ENCODE measurements around the gene HLF.

Gene HLF

DNA sequence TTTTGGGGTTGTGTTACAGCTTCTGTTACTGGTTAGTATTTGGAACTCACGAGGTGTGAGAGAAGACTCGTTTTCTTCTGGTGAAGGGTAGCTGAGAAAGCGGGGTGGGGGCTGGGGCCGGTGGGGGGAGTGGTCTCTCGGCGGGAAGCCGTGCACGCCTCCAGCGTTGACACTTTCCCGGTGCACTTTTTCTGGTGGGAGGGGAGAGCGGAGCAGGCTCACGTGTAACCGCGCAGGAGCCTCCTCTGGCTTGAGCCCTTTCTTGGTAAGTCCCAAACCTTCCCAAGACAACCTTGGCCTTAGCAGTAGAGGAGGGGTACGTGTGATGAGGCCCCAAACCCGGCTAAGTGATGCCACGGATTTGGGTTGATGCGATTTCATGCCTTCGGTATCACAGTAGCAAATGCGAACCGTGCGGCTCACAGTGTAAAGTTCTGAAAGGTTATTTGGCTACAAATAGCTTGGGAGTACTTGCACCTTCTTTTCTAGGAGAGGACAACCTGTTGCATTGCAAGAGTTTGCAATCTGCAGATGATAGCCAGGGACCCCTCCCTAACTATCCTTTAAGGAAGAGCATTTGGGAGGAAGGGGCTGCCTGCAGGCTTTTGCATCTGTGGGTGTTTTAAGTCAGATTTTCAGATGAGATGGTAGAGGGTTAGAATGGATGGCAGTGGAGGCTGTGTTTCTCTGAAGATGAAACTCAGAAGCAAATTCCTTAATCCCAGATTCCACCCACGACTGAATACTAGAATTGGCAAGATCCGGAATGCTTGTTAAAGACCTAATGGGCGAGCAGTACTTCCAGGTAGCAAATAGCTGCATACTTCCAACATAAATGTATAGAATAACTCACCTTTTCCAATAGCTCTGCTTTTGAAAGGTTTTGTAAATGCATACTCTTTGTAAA lies 1.5 kb downstream of the HLF start:
- no peak for TF ChIP-seq CREB1 (IDR thresholded peaks at IDR 0.05; ENCODE audit: low read depth)
- TF ChIP-seq FOXM1 (IDR thresholded peaks at IDR 0.05; ENCODE audit: borderline replicate concordance, low read depth), result no peak
- TF ChIP-seq TAF1 (IDR thresholded peaks at IDR 0.05; ENCODE audit: low read depth), result no peak
- no peak for TF ChIP-seq ZBTB7A (IDR thresholded peaks at IDR 0.05; ENCODE audit: low read depth)
- no peak for TF ChIP-seq YY1 (IDR thresholded peaks at IDR 0.05; ENCODE audit: low read depth)
- TF ChIP-seq USF1 (IDR thresholded peaks at IDR 0.05), result no peak

DNA sequence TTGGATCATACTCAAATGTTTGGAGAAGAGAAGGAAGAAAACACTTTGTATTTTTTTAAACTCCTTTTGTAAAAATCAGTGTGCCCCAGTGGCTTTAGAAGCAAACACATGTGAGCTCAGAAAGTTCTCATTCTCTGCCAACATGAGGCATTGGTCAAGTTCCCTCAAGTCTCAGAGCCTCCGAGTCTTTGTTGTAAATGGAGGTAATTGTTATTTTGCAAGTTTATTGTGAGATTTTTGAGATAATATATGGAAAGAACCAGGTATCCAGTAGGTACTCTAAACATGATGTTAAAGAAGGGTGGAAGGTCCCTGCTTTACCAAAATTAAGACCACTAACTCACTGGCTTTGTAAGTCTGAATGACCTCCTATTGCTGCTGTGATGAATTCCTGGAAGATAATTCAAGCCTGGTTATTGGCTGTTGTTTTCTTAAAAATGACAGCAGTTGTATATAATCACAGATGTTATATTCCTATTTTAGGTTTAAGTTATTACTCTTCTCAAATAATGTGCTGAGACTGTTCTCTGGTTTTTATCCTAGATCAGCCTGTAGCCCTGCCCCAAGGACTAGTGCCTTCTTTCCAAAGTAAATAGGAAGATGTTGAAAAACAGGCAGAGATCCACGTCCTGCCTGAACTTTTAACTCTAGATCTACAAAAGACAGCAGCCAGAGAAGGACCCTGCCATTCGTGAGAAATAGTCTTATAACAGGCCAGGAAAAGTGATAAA lies 2.4 kb downstream of the HLF start:
- TF ChIP-seq CEBPB (IDR thresholded peaks at IDR 0.05), result no peak
- TF ChIP-seq CREB1 (IDR thresholded peaks at IDR 0.05; ENCODE audit: low read depth), result no peak
- no peak for TF ChIP-seq ZBTB7A (IDR thresholded peaks at IDR 0.05; ENCODE audit: low read depth)
- TF ChIP-seq, protein P1, sequence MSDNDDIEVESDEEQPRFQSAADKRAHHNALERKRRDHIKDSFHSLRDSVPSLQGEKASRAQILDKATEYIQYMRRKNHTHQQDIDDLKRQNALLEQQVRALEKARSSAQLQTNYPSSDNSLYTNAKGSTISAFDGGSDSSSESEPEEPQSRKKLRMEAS (IDR thresholded peaks at IDR 0.05), result no peak
- no peak for TF ChIP-seq FOXM1 (IDR thresholded peaks at IDR 0.05; ENCODE audit: borderline replicate concordance, low read depth)

DNA sequence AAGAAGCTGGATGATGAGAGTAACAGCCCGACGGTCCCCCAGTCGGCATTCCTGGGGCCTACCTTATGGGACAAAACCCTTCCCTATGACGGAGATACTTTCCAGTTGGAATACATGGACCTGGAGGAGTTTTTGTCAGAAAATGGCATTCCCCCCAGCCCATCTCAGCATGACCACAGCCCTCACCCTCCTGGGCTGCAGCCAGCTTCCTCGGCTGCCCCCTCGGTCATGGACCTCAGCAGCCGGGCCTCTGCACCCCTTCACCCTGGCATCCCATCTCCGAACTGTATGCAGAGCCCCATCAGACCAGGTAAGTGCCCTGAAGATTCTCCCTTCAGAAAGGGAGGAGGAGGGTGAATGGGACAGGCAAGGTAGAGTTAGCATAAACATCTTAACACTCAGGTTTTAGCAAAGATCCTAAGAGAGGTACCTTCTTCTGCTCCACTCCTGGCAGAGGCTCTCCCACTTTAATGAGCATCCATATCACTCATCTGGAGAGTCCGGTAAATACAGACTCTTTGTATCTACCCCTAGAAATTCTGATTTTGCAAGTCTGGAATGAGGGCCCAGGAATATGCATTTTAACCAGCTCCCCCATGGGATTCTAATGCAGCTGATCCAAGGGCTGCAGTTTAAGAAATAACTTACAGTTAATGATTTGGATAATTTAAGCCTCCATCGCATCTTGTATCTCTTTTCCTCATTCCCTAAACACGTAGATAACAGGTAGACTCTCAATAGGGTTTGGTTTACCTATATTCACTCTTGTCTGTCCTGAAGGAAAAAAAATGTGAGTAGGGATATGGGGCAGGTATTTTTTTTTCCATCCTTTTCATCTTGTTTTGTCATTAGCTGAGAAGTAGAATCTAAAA lies 3.3 kb downstream of the HLF start:
- TF ChIP-seq EP300 (IDR thresholded peaks at IDR 0.05; ENCODE audit: borderline replicate concordance) (no peak), EGR1 (IDR thresholded peaks at IDR 0.05) (no peak), TEAD4 (IDR thresholded peaks at IDR 0.05) (no peak), USF1 (IDR thresholded peaks at IDR 0.05) (no peak), REST (IDR thresholded peaks at IDR 0.05; ENCODE audit: low read depth) (no peak), CEBPB (IDR thresholded peaks at IDR 0.05) (no peak), TAF1 (IDR thresholded peaks at IDR 0.05; ENCODE audit: low read depth) (no peak), YY1 (IDR thresholded peaks at IDR 0.05; ENCODE audit: low read depth) (no peak), CREB1 (IDR thresholded peaks at IDR 0.05; ENCODE audit: low read depth) (no peak), ZBTB7A (IDR thresholded peaks at IDR 0.05; ENCODE audit: low read depth) (no peak), NFIC (IDR thresholded peaks at IDR 0.05) (no peak)
- TF ChIP-seq, protein P1 (IDR thresholded peaks at IDR 0.05), result no peak

- TF ChIP-seq, protein P1 (IDR thresholded peaks at IDR 0.05), result no peak
- no peak for TF ChIP-seq EGR1 (IDR thresholded peaks at IDR 0.05)
- no peak for TF ChIP-seq USF1 (IDR thresholded peaks at IDR 0.05)
- TF ChIP-seq CREB1 (IDR thresholded peaks at IDR 0.05; ENCODE audit: low read depth), result no peak
- no peak for TF ChIP-seq ZBTB7A (IDR thresholded peaks at IDR 0.05; ENCODE audit: low read depth)
- no peak for TF ChIP-seq TAF1 (IDR thresholded peaks at IDR 0.05; ENCODE audit: low read depth)
- TF ChIP-seq TCF12 (IDR thresholded peaks at IDR 0.05; ENCODE audit: low read depth), result no peak
- TF ChIP-seq FOXM1 (IDR thresholded peaks at IDR 0.05; ENCODE audit: borderline replicate concordance, low read depth), result no peak
- no peak for TF ChIP-seq YY1 (IDR thresholded peaks at IDR 0.05; ENCODE audit: low read depth)
- TF ChIP-seq RAD21 (IDR thresholded peaks at IDR 0.05; ENCODE audit: low read depth), result no peak
- TF ChIP-seq TEAD4 (IDR thresholded peaks at IDR 0.05), result no peak
- no peak for TF ChIP-seq EP300 (IDR thresholded peaks at IDR 0.05; ENCODE audit: borderline replicate concordance)
Observed at GRCh38 chr17:55268649-55269480, 4.1 kb downstream of the HLF start.

- TF ChIP-seq REST (IDR thresholded peaks at IDR 0.05; ENCODE audit: low read depth) (no peak), CREB1 (IDR thresholded peaks at IDR 0.05; ENCODE audit: low read depth) (no peak), RAD21 (IDR thresholded peaks at IDR 0.05; ENCODE audit: low read depth) (no peak), USF1 (IDR thresholded peaks at IDR 0.05) (no peak), TCF12 (IDR thresholded peaks at IDR 0.05; ENCODE audit: low read depth) (no peak), FOXM1 (IDR thresholded peaks at IDR 0.05; ENCODE audit: borderline replicate concordance, low read depth) (no peak), YY1 (IDR thresholded peaks at IDR 0.05; ENCODE audit: low read depth) (no peak), EP300 (IDR thresholded peaks at IDR 0.05; ENCODE audit: borderline replicate concordance) (no peak), ZBTB7A (IDR thresholded peaks at IDR 0.05; ENCODE audit: low read depth) (no peak), CEBPB (IDR thresholded peaks at IDR 0.05) (no peak)
- TF ChIP-seq, protein P1 (IDR thresholded peaks at IDR 0.05), result no peak
Observed at GRCh38 chr17:55269894-55270293, 5.1 kb downstream of the HLF start.
